PC-3 (cell line): ENCODE data around the gene RPS6KA2. TPM values are rescaled to one million over a fixed set of nuclear protein-coding genes. Genes with fewer than 3 reads are reported as not detected.

ENCODE experiments used
- ATAC-seq: fragments of 200-7000 bp; cut with Tn5 transposase; 2 replicates; pipeline ENCODE4 v1.9.1; 2020; ENCODE audit warnings: mild to moderate bottlenecking, moderate library complexity
- BruUV-seq: library from RNA; stranded (reverse); fragments of 400-500 nt; replicated peaks from 2 replicates; lab custom pipeline; 2021; lab: Mats Ljungman, UMichigan
- CTCF ChIA-PET: fragments of 300-600 bp; sonication (Branson Sonifier 250); formaldehyde crosslinking; loops from one replicate; lab custom pipeline; 2022; ENCODE audit warnings: antibody characterized with exemption; lab: Charles Lee
- POLR2A ChIA-PET: fragments of 300-600 bp; sonication (Branson Sonifier 250); formaldehyde crosslinking; loops from one replicate; lab custom pipeline; 2022; ENCODE audit warnings: antibody characterized with exemption; ENCODE audit not compliant: unreplicated experiment; lab: Charles Lee
- DNase-seq: peaks from one replicate; pipeline ENCODE4 v3.0.0-alpha.2; 2015
- H2AFZ ChIP-seq: fragments of 300-600 bp; sonication (generic); 2 replicates; pipeline ENCODE4 v1.6.0; 2016; ENCODE audit warnings: antibody characterized with exemption, low read length
- H3F3A ChIP-seq: fragments of 300-600 bp; sonication (generic); one replicate; pipeline ENCODE4 v1.6.0; 2017; ENCODE audit warnings: antibody characterized with exemption, low read length, control low read depth, mild to moderate bottlenecking; ENCODE audit not compliant: unreplicated experiment
- H3K27ac ChIP-seq: fragments of 300-600 bp; sonication (generic); 2 replicates; pipeline ENCODE4 v1.5.1; 2016; ENCODE audit warnings: mild to moderate bottlenecking, low read length
- H3K27me3 ChIP-seq: fragments of 300-600 bp; sonication (generic); 2 replicates; pipeline ENCODE4 v1.6.1; 2016; ENCODE audit warnings: low read length, mixed read lengths
- H3K36me3 ChIP-seq: fragments of 300-600 bp; sonication (generic); 2 replicates; pipeline ENCODE4 v1.6.1; 2016; ENCODE audit warnings: low read depth, mixed run types, low read length, mixed read lengths
- H3K4me1 ChIP-seq: fragments of 300-600 bp; sonication (generic); 2 replicates; pipeline ENCODE4 v1.5.1; 2016; ENCODE audit warnings: low read length; ENCODE audit not compliant: insufficient read depth
- H3K4me2 ChIP-seq: fragments of 300-600 bp; sonication (generic); 2 replicates; pipeline ENCODE4 v1.6.0; 2016; ENCODE audit warnings: low read length
- H3K4me3 ChIP-seq: fragments of 300-600 bp; sonication (generic); 2 replicates; pipeline ENCODE4 v1.5.1; 2016; ENCODE audit warnings: mild to moderate bottlenecking, low read length, mixed read lengths
- H3K79me2 ChIP-seq: fragments of 300-600 bp; sonication (generic); 2 replicates; pipeline ENCODE4 v1.6.1; 2017; ENCODE audit warnings: low read length, mixed read lengths
- H3K9ac ChIP-seq: fragments of 300-600 bp; sonication (generic); 2 replicates; pipeline ENCODE4 v1.6.0; 2016; ENCODE audit warnings: mild to moderate bottlenecking, low read length
- H3K9me2 ChIP-seq: fragments of 300-600 bp; sonication (generic); replicated peaks from 2 replicates; pipeline ENCODE4 v1.6.1; 2016; ENCODE audit warnings: mixed run types, low read length, mixed read lengths
- H3K9me3 ChIP-seq: fragments of 300-600 bp; sonication (generic); 2 replicates; pipeline ENCODE4 v1.6.1; 2016; ENCODE audit warnings: low read length, mixed read lengths
- H4K20me1 ChIP-seq: fragments of 300-600 bp; sonication (generic); 2 replicates; pipeline ENCODE4 v1.6.1; 2016; ENCODE audit warnings: low read length, mixed read lengths
- EZH2 ChIP-seq: fragments of 300-600 bp; sonication (generic); IDR thresholded peaks from one replicate; pipeline ENCODE4 v1.6.1; 2017; ENCODE audit warnings: antibody characterized with exemption, mild to moderate bottlenecking, low read length; ENCODE audit not compliant: unreplicated experiment
- EZH2phosphoT487 ChIP-seq: fragments of 300-600 bp; sonication (generic); IDR thresholded peaks from 2 replicates; pipeline ENCODE4 v1.6.1; 2018; ENCODE audit warnings: mild to moderate bottlenecking, antibody characterized with exemption, low read length, borderline replicate concordance
- intact Hi-C: fragments of 100-400 bp; cut with micrococcal nuclease; formaldehyde crosslinking; loops from 2 replicates; pipeline ENCODE4 v1.9.0; 2023
- total RNA-seq: library from RNA; depleted of rRNA; stranded (reverse); fragments of >200 nt; gene quantifications from 2 replicates; pipeline ENCODE4 v1.2.3, GENCODE V29; 2014
- TF ChIP-seq, protein P1 (sequence below): fragments of 300-600 bp; sonication (generic); conservative IDR thresholded peaks from 2 replicates; pipeline ENCODE4 v1.5.1; 2017; ENCODE audit warnings: antibody characterized with exemption, low read depth, mild to moderate bottlenecking, low read length

Gene RPS6KA2
- total RNA-seq, 1 experiment from 2014 or later, result 5.1 TPM

DNA sequence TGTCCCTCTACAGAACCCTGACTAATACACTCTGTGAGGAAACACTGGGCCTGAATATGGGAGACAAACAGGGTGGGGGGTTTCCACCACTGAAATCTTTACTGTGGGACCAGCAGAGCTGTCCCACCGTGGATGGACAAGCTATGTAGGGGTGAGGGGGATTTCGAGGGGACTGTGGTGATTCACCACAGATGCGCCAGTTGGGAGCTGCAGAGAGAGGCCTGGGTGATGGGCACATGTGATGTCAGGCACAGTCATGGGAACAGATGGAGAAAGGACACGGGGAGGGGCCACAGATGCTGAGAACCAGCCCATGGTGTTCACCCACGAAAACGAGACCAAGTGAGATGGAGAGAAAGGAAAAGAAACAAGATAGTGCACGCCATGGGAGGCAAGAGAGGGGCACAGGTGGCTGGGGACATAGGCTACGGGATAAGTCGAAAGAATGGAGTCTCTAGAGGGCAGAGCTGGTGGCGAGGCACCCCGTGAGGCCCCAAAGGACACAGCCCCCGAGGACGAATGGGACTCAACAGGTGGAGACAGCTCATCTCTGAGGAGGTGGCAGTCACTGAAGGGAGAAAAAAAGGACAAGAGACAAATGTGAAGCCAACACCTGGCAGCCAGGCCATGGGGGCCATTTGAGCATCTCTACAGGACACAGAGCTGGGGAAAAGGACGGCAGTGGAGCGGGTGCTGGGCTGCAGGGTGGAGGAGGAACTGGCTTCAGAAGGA lies 30.1 kb downstream of the RPS6KA2 start:
- Histone ChIP-seq H3K4me3 (no peak overlapping the region), H3K4me1 (no peaks in the 10 kb centered on the region), H3K27me3 (no peaks in the 10 kb centered on the region), H3K27ac (no peak overlapping the region), H3K4me2 (no peak overlapping the region), H3K36me3 (no peaks in the 10 kb centered on the region), H3F3A (no peaks in the 10 kb centered on the region), H2AFZ (no peak overlapping the region), H4K20me1 (no peaks in the 10 kb centered on the region), H3K79me2 (no peaks in the 10 kb centered on the region), H3K9me3 (no peaks in the 10 kb centered on the region), H3K9ac (no peak overlapping the region), H3K9me2 (no peaks in the 10 kb centered on the region)
- ATAC-seq (no peak), DNase-seq (no peak)
- TF ChIP-seq, protein P1, sequence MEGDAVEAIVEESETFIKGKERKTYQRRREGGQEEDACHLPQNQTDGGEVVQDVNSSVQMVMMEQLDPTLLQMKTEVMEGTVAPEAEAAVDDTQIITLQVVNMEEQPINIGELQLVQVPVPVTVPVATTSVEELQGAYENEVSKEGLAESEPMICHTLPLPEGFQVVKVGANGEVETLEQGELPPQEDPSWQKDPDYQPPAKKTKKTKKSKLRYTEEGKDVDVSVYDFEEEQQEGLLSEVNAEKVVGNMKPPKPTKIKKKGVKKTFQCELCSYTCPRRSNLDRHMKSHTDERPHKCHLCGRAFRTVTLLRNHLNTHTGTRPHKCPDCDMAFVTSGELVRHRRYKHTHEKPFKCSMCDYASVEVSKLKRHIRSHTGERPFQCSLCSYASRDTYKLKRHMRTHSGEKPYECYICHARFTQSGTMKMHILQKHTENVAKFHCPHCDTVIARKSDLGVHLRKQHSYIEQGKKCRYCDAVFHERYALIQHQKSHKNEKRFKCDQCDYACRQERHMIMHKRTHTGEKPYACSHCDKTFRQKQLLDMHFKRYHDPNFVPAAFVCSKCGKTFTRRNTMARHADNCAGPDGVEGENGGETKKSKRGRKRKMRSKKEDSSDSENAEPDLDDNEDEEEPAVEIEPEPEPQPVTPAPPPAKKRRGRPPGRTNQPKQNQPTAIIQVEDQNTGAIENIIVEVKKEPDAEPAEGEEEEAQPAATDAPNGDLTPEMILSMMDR, result no peak
- no peak for TF ChIP-seq EZH2
- TF ChIP-seq EZH2phosphoT487, result no peak
- no TSS peak for BruUV-seq
- ChIA-PET CTCF (no interaction called here), POLR2A (no interaction called here)
- intact Hi-C loops, result no loop called here

DNA sequence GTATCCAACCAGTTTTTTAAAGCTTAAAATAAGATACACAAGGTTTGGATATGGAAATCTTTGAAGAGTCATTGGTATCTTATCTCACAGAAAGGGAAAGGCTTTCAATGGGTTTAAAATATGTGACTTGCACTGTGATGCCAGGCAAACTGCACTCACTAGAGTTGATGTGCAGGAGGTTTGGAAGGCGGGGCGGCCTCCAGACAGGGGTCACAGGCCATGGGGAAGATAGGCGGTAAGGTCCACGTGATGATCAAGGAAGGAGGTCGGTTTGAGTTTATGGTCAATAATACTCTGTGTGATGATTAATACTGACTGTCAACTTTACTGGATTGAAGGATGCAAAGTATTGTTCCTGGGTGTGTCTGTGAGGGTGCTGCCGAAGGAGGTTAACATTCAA lies 31.1 kb downstream of the RPS6KA2 start:
- intact Hi-C loops, result no loop called here
- Histone ChIP-seq H3K27me3 (no peaks in the 10 kb centered on the region), H3K9me3 (no peaks in the 10 kb centered on the region), H3K27ac (no peak overlapping the region), H3K9ac (no peak overlapping the region), H3K79me2 (no peaks in the 10 kb centered on the region), H3K9me2 (no peaks in the 10 kb centered on the region), H3K4me1 (no peaks in the 10 kb centered on the region), H4K20me1 (no peaks in the 10 kb centered on the region), H3K4me3 (no peak overlapping the region), H2AFZ (no peak overlapping the region), H3K4me2 (no peak overlapping the region), H3K36me3 (no peaks in the 10 kb centered on the region), H3F3A (no peaks in the 10 kb centered on the region)
- TF ChIP-seq, protein P1, result no peak
- TF ChIP-seq EZH2, result no peak
- CTCF ChIA-PET, result no interaction called here
- no peak for DNase-seq
- POLR2A ChIA-PET, result no interaction called here
- BruUV-seq, result no TSS peak
- ATAC-seq, result no peak

DNA sequence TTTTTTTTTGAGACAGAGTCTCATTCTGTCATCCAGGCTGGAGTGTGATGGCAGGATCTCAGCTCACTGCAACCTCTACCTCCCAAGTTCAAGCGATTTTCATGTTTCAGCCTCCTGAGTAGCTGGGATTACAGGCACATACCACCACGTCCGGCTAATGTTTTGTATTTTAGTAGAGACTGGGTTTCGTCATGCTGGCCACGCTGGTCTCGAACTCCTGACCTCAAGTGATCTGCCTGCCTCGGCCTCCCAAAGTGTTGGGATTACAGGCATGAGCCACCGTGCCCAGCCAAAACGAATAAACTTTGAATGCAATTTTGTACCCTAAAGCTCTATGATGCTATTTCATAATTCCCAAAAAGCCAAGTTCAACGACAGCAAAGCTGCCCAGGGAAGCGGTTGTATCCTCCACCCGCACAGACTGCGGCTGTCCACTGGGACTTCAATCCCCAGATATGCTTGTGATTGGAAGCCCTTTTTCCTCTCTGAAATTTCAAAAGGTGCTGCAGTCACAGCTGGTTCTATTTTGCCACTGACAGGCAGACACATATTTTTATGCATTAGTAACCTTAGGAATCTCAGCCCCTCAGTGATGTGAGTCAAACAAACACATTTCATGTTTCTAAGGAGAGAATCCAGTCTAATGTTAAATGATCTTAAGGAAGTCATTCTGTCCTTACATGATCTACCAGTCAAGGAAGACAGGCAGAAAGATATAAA lies 31.8 kb downstream of the RPS6KA2 start:
- H3K9ac ChIP-seq, result no peak overlapping the region

More for the DNA sequence above, 31.8 kb downstream of the RPS6KA2 start:
- H3K79me2 ChIP-seq, result no peaks in the 10 kb centered on the region
- no peak overlapping the region for H3K4me3 ChIP-seq
- H3K27me3 ChIP-seq, result no peaks in the 10 kb centered on the region
- no peaks in the 10 kb centered on the region for H3K9me3 ChIP-seq
- no peaks in the 10 kb centered on the region for H4K20me1 ChIP-seq
- ChIA-PET POLR2A (no interaction called here), CTCF (no interaction called here)
- H3K27ac ChIP-seq, result no peak overlapping the region
- no peak overlapping the region for H2AFZ ChIP-seq
- ATAC-seq, result no peak
- intact Hi-C loops, result no loop called here
- BruUV-seq, result no TSS peak
- H3K4me1 ChIP-seq, result no peaks in the 10 kb centered on the region
- no peaks in the 10 kb centered on the region for H3K36me3 ChIP-seq
- DNase-seq, result no peak
- H3K4me2 ChIP-seq, result no peak overlapping the region
- no peak for TF ChIP-seq EZH2phosphoT487
- TF ChIP-seq EZH2, result no peak
- TF ChIP-seq, protein P1, result no peak
- H3F3A ChIP-seq, result no peaks in the 10 kb centered on the region
- no peaks in the 10 kb centered on the region for H3K9me2 ChIP-seq
